ENCODE measurements around the gene C17orf100. TPM values are rescaled to one million over a fixed set of nuclear protein-coding genes. Genes with fewer than 3 reads are reported as not detected.

The C17orf100 gene
- total and polyA plus RNA-seq, 2 of the 13 experiments (the other 11 are each of a cell fraction or from before 2014, with no cell fraction given): 3.6 to 8.7 TPM

DNA sequence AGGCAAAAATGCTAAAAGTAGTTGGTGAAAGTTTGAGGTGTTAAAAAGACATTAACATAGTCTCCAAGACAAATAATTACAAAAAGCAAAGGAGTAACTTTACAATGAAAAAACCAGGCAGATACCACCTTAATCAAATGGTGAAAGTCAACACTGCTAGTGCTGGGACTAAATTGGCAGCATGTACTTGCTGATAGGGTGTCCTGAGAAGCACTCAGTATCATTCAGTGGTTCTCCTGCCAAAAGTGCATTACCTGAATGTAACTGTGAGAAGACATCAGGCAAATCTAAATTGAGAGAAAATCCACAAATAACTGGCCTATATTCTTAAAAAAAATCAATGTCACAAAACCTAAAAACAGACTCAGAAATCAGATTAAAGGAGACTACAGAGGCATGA is 19.0 kb upstream of the C17orf100 start (continued):
- TF ChIP-seq ZZZ3 (CRISPR knock-in tag; IDR thresholded peaks at IDR 0.05; ENCODE audit: borderline replicate concordance) (no peak), ZNF75D (CRISPR knock-in tag; IDR thresholded peaks at IDR 0.05; ENCODE audit: borderline replicate concordance) (no peak)
- TF ChIP-seq, protein P1, sequence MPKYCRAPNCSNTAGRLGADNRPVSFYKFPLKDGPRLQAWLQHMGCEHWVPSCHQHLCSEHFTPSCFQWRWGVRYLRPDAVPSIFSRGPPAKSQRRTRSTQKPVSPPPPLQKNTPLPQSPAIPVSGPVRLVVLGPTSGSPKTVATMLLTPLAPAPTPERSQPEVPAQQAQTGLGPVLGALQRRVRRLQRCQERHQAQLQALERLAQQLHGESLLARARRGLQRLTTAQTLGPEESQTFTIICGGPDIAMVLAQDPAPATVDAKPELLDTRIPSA (CRISPR knock-in tag; IDR thresholded peaks at IDR 0.05; ENCODE audit: borderline replicate concordance): no peak

DNA sequence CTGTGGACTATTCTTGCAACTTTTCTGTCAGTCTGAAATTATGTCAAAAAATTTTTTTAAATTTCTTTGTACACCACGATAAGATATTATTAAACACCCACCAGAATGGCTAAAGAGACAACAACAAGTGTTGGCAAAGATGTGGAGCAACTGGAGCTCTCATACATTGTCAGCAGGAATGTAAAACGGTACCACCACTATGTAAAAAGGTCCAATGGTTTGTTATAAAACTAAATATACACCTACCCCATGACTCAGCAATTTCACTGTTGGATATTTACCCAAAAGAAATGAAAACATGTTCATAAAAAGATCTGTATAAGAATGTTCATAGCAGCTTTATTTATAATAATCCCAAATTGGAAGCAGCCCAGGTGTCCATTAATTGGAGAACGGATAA is 18.3 kb upstream of the C17orf100 start:
- Histone ChIP-seq H3K4me1 (ENCODE audit: insufficient read depth, low read length) (peaks cover 5% of the 10 kb centered on the region; the same call in 1 of the 2 replicates), H4K20me1 (ENCODE audit: insufficient read depth, low read length) (no peaks in the 10 kb centered on the region), H3K9ac (ENCODE audit: insufficient read depth, low read depth, low read length) (no peak overlapping the region), H2AFZ (ENCODE audit: low read length) (no peak overlapping the region), H3K4me3 (replicated peaks in 1 of 3; ENCODE audit: insufficient read depth in 1 of 3, low read depth in 2 of 3, low read length in 3 of 3) (no peak overlapping the region), H3K36me3 (replicated peaks in 1 of 2; ENCODE audit: control insufficient read depth in 1 of 2, insufficient read depth in 2 of 2, low read length in 2 of 2) (peaks cover 2 to 37% of the 10 kb centered on the region in 2 experiments; a peak in 4 of 5 replicates), H3K79me2 (ENCODE audit: insufficient read depth, low read length) (peaks cover under 1% of the 10 kb centered on the region), H3K4me2 (ENCODE audit: low read depth, low read length) (no peak overlapping the region), H3K27ac (ENCODE audit: extremely low read length, insufficient read depth, low read length) (no peak overlapping the region), H3K27me3 (ENCODE audit: control insufficient read depth in 1 of 2, insufficient read depth in 2 of 2, low read length in 2 of 2) (no peaks in the 10 kb centered on the region), H3K9me3 (ENCODE audit: low read length) (no peaks in the 10 kb centered on the region)
- no peak for FAIRE-seq
- in situ Hi-C loops (cut with HindIII; ENCODE audit: extremely low pct_ligation_motif_present, low pct_unique_long_range_greater_than_20kb): no loop called here
- CTCF ChIA-PET (ENCODE audit: low intra/inter-chr PET ratio, low total read pairs): no interaction called here
- POLR2A ChIA-PET: no interaction called here
- BruUV-seq (replicated peaks): no TSS peak
- WGBS (ENCODE audit: low lambda C conversion rate): 96% methylated on average over 3 of the region's 3 CpGs
- DNase-seq (ENCODE audit: low spot score): no peak
- intact Hi-C loops (cut with micrococcal nuclease; ENCODE audit: unreplicated experiment): no loop called here
- ATAC-seq: no peak
- TF ChIP-seq U2AF1 (optimal IDR thresholded peaks at IDR 0.05; ENCODE audit: low read depth, low read length): no peak
- TF ChIP-seq ZNF225 (CRISPR knock-in tag; IDR thresholded peaks at IDR 0.05): no peak
- TF ChIP-seq ZBED4 (CRISPR knock-in tag; IDR thresholded peaks at IDR 0.05; ENCODE audit: borderline replicate concordance): no peak
- no peak for TF ChIP-seq NR1H2 (CRISPR knock-in tag; IDR thresholded peaks at IDR 0.05; ENCODE audit: borderline replicate concordance, low read depth)
- TF ChIP-seq ZNF572 (CRISPR knock-in tag; IDR thresholded peaks at IDR 0.05): no peak
- no peak for TF ChIP-seq SIX4 (CRISPR knock-in tag; IDR thresholded peaks at IDR 0.05)
- no peak for TF ChIP-seq ZNF879 (CRISPR knock-in tag; IDR thresholded peaks at IDR 0.05)
- TF ChIP-seq ATF2 (CRISPR knock-in tag; IDR thresholded peaks at IDR 0.05): no peak
- no peak for TF ChIP-seq ZNF549 (CRISPR knock-in tag; IDR thresholded peaks at IDR 0.05)
- TF ChIP-seq HNF4G (IDR thresholded peaks at IDR 0.05; ENCODE audit: borderline replicate concordance, low read depth, low read length): no peak
- TF ChIP-seq HNF4G (CRISPR knock-in tag; IDR thresholded peaks at IDR 0.05; ENCODE audit: borderline replicate concordance, low read depth): no peak
- TF ChIP-seq ZNF747 (CRISPR knock-in tag; IDR thresholded peaks at IDR 0.05; ENCODE audit: borderline replicate concordance): no peak
- TF ChIP-seq ZNF598 (CRISPR knock-in tag; IDR thresholded peaks at IDR 0.05; ENCODE audit: borderline replicate concordance): no peak
- TF ChIP-seq, protein P2, sequence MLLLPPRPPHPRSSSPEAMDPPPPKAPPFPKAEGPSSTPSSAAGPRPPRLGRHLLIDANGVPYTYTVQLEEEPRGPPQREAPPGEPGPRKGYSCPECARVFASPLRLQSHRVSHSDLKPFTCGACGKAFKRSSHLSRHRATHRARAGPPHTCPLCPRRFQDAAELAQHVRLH (CRISPR knock-in tag; IDR thresholded peaks at IDR 0.05; ENCODE audit: borderline replicate concordance, low read depth): no peak
- TF ChIP-seq ZNF256 (CRISPR knock-in tag; conservative IDR thresholded peaks at IDR 0.05): no peak
- peak; percentile 75 for TF ChIP-seq MAFF (IDR thresholded peaks at IDR 0.05; ENCODE audit: low read depth, low read length)
